Measurements from ENCODE around the gene RPL6.

The RPL6 gene

DNA sequence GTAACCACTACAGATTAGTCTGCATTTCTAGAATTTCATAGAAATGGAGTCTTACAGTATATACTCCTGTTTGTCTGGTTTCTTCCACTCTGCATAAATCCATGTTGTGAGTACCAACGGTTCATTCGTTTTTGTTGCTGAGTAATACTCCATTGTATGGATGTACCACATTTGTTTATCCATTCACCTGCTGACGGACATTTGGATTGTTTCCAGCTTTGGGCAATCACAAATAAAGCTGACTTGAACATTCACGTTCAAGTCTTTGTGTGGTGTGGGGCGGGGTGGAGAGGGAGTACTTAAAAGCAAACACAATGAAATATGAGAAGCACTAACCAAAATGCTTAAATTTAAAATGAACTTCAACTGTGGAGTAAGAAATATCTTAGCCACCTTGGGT lies 34.3 kb downstream of the RPL6 start:
- TF ChIP-seq, protein P1, sequence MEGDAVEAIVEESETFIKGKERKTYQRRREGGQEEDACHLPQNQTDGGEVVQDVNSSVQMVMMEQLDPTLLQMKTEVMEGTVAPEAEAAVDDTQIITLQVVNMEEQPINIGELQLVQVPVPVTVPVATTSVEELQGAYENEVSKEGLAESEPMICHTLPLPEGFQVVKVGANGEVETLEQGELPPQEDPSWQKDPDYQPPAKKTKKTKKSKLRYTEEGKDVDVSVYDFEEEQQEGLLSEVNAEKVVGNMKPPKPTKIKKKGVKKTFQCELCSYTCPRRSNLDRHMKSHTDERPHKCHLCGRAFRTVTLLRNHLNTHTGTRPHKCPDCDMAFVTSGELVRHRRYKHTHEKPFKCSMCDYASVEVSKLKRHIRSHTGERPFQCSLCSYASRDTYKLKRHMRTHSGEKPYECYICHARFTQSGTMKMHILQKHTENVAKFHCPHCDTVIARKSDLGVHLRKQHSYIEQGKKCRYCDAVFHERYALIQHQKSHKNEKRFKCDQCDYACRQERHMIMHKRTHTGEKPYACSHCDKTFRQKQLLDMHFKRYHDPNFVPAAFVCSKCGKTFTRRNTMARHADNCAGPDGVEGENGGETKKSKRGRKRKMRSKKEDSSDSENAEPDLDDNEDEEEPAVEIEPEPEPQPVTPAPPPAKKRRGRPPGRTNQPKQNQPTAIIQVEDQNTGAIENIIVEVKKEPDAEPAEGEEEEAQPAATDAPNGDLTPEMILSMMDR (IDR thresholded peaks at IDR 0.05; ENCODE audit: low read depth, low read length, missing control alignments): no peak
- no peak overlapping the region for H3K4me3 ChIP-seq (replicated peaks; ENCODE audit: low read depth, low read length)
- DNase-seq (ENCODE audit: extremely low read depth, low read depth): no peak

DNA sequence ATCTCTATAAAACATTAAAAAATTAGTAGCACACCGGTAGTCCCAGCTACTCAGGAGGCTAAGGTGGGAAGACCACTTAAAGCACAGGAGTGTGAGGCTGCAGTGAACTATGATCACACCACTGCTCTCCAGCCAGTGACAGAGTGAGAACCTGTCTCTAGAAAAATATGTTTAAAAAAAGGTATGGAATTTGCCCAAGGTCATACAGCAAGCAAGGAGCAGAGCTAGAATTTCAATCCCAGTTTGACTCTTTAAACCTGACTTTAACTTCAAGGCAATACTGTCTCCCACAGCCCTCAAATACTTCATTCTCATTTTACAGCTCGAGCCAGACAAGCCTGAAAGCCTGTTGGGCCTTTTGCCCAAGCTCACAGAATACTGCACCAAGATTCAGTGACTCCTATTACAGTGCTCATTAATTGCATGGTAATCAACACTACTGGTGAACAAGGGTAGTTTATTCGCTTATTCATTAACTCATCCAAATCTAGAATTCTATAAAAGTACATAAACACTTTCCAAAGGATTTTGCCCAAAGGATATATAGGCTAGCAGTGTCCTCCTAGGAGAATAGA lies 35.2 kb downstream of the RPL6 start:
- DNase-seq (ENCODE audit: extremely low read depth, low read depth): no peak
- TF ChIP-seq, protein P1 (IDR thresholded peaks at IDR 0.05; ENCODE audit: low read depth, low read length, missing control alignments): no peak
- H3K4me3 ChIP-seq (replicated peaks; ENCODE audit: low read depth, low read length): no peak overlapping the region

DNA sequence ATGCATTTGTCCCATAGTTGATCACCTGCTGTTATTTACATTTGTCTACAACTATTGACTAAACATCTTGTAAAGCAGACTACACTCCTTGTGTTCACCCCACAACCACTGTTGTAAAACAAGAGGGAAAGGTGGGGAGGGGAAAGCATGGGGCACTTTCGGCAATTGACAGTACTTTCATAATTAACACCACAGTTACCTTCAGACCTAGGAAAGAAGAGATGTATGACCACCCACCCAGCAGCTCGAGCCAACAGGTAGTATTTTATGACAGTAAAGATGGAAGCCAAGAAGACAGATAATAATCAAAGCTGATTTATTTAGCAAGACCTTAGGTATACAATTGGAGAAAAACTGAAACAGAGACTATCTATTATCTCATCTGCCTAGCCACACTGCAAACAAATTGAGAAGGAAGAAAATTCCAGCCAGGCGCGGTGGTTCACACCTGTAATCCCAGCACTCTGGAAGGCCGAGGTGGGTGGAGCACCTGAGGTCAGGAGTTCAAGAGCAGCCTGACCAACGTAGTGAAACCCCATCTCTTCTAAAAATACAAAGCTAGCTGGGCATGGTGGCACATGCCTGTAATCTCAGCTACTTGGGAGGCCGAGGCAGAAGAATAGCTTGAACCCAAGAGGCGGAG lies 38.4 kb downstream of the RPL6 start:
- H3K4me3 ChIP-seq (replicated peaks; ENCODE audit: low read depth, low read length): no peak overlapping the region
- no peak for DNase-seq (ENCODE audit: extremely low read depth, low read depth)

DNA sequence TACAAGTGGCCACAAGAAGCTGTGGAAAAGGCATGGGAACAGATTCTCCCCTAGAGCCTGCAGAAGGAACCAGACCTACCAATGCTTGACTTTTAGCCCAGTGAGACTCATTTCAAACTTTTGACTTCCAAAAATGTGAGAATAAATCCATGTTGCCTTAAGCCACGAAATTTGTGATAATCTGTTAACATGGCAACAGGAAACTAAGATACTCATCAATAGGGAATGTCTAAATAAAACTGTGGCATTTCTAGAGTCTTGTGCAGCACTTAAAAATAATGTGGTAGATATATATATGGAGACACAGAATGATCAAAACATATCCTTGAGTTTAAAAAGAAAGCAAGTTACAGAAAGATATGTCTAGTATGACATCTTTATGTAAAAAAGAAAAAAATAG lies 39.2 kb downstream of the RPL6 start:
- DNase-seq (ENCODE audit: extremely low read depth, low read depth): no peak
- TF ChIP-seq, protein P1 (IDR thresholded peaks at IDR 0.05; ENCODE audit: low read depth, low read length, missing control alignments): no peak
- H3K4me3 ChIP-seq (replicated peaks; ENCODE audit: low read depth, low read length): no peak overlapping the region

More for the DNA sequence above, 38.4 kb downstream of the RPL6 start:
- TF ChIP-seq, protein P1 (IDR thresholded peaks at IDR 0.05; ENCODE audit: low read depth, low read length, missing control alignments): no peak

DNA sequence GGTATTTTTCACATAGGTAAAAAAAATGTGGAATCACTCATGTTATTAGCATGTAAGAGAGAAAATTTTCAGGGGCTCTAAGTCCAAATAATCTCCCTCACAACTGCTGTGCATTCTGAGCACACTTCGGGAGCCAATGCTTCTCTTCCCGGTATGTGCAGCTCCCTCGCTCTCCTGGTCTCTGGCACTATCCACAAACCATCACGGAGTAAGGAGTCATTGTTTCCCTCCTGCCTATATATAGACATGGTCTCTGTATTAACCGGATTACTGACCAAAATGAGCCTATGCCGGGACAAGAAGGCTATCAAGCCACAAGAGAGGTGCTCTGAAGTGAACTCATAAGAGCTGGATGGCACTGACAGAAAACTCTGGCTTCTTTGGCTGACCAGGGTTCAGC lies 40.5 kb downstream of the RPL6 start:
- TF ChIP-seq, protein P1 (IDR thresholded peaks at IDR 0.05; ENCODE audit: low read depth, low read length, missing control alignments): no peak
- DNase-seq (ENCODE audit: extremely low read depth, low read depth): no peak

DNA sequence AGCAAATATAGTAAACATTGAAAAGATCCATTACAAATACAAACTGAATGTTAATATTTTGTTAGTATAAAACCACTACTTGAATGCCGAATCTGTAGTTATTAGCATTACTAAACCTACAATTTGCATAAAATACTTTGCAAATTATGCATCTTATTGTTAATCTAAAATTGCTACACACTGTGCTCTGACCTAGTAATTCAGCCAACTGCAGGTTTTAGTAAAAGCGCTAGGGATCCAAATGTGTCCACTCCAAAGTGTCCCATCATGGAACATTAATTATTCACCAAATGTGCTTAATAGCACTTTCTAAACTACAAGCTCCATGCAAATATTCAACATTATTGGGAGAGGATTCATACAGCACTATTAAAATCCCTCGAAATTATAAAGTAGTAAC lies 41.4 kb downstream of the RPL6 start:
- TF ChIP-seq, protein P1 (IDR thresholded peaks at IDR 0.05; ENCODE audit: low read depth, low read length, missing control alignments): no peak
- no peak overlapping the region for H3K4me3 ChIP-seq (replicated peaks; ENCODE audit: low read depth, low read length)
- no peak for DNase-seq (ENCODE audit: extremely low read depth, low read depth)

More for the DNA sequence above, 40.5 kb downstream of the RPL6 start:
- no peak overlapping the region for H3K4me3 ChIP-seq (replicated peaks; ENCODE audit: low read depth, low read length)
